K562 (cell line): ENCODE measurements around the gene C2CD2. TPM values are rescaled to one million over a fixed set of nuclear protein-coding genes. Genes with fewer than 3 reads are reported as not detected.

Experiments used
- ATAC-seq: fragments of 200-7000 bp; cut with Tn5 transposase; 3 replicates; pipeline ENCODE4 v1.9.1; 2020; ENCODE audit warnings: moderate library complexity
- BruUV-seq: library from RNA; stranded (reverse); fragments of 400-500 nt; replicated peaks from 2 replicates; lab custom pipeline; 2021; lab: Mats Ljungman, UMichigan
- CTCF ChIA-PET: fragments of 300-600 bp; formaldehyde crosslinking; extraction: SDS; loops from one replicate; lab custom pipeline; 2021; ENCODE audit warnings: low intra/inter-chr PET ratio; lab: Yijun Ruan, JAX
- POLR2A ChIA-PET: fragments of 300-600, 350-650 bp; sonication (Branson Sonifier 250); formaldehyde crosslinking; extraction: SDS; loops from one replicate; lab custom pipeline; 2021; ENCODE audit warnings: antibody characterized with exemption, inconsistent platforms; lab: Yijun Ruan, JAX
- DNase-seq, 4 experiments: peaks; one replicate each; pipeline versions ENCODE4 v3.0.0 to v3.0.0-alpha.2; 2011 to 2018; ENCODE audit warnings: low spot score in 3 of 4, mixed read lengths in 3 of 4; ENCODE audit errors: extremely low read depth in 1 of 4
- FAIRE-seq: peaks from 2 replicates; lab custom pipeline; 2011; peaks lifted over from hg19 to GRCh38; lab: Jason Lieb, UNC
- H2AFZ ChIP-seq: 2 replicates; pipeline ENCODE4 v1.6.0; 2011; ENCODE audit warnings: low read depth, low read length, control low read depth, inconsistent platforms
- H3K27ac ChIP-seq: fragments of 200-600 bp; 3 replicates; pipeline ENCODE4 v1.8.0; 2011; ENCODE audit warnings: low read depth, mild to moderate bottlenecking, control low read depth, inconsistent platforms, low read length, moderate library complexity, mixed read lengths; ENCODE audit errors: extremely low read depth
- H3K27me3 ChIP-seq, 2 experiments: fragments of 300-600 bp in 1 of 2; 2 replicates in 1 of 2; 3 replicates in 1 of 2; pipeline versions ENCODE4 v1.6.0 to v1.8.0; 2011; ENCODE audit warnings: inconsistent platforms in 2 of 2, low read length in 2 of 2, mild to moderate bottlenecking in 1 of 2, mixed read lengths in 1 of 2, moderate library complexity in 1 of 2; ENCODE audit not compliant: control insufficient read depth in 2 of 2, insufficient read depth in 2 of 2
- H3K36me3 ChIP-seq: fragments of 300-600 bp; 3 replicates; pipeline ENCODE4 v1.8.0; 2011; ENCODE audit warnings: mild to moderate bottlenecking, low read length, inconsistent platforms; ENCODE audit not compliant: control insufficient read depth, insufficient read depth
- H3K4me1 ChIP-seq, 2 experiments: fragments of 200-600 bp in 1 of 2; replicated peaks in 1 of 2; 2 replicates in 1 of 2; 3 replicates in 1 of 2; pipeline versions ENCODE4 v1.5.1 to v1.8.0; 2011; ENCODE audit warnings: inconsistent platforms in 2 of 2, low read length in 2 of 2, mild to moderate bottlenecking in 1 of 2, mixed read lengths in 1 of 2, moderate library complexity in 1 of 2; ENCODE audit not compliant: control insufficient read depth in 2 of 2, insufficient read depth in 2 of 2
- H3K4me2 ChIP-seq: 2 replicates; pipeline ENCODE4 v1.6.1; 2011; ENCODE audit warnings: low read length, control low read depth, inconsistent platforms, mixed read lengths; ENCODE audit not compliant: insufficient read depth
- H3K4me3 ChIP-seq: fragments of 200-600 bp; sonication (generic), shearing (Covaris generic); 2 replicates; pipeline ENCODE4 v1.5.1; 2016; ENCODE audit warnings: control low read depth, inconsistent platforms
- H3K79me2 ChIP-seq: fragments of 200-600 bp; 3 replicates; pipeline ENCODE4 v1.8.0; 2011; ENCODE audit warnings: low read length, inconsistent platforms; ENCODE audit not compliant: control insufficient read depth, insufficient read depth
- H3K9ac ChIP-seq, 2 experiments: 2 replicates each; pipeline versions ENCODE4 v1.6.0 to v1.6.1; 2011; ENCODE audit warnings: low read depth in 2 of 2, low read length in 2 of 2, control low read depth in 1 of 2, inconsistent platforms in 1 of 2, mild to moderate bottlenecking in 1 of 2, mixed read lengths in 1 of 2; ENCODE audit not compliant: insufficient read depth in 1 of 2
- H3K9me1 ChIP-seq: one replicate; pipeline ENCODE4 v1.6.0; 2011; ENCODE audit warnings: inconsistent platforms, mild to moderate bottlenecking, low read length, moderate library complexity; ENCODE audit not compliant: control insufficient read depth, insufficient read depth
- H3K9me3 ChIP-seq: replicated peaks from 2 replicates; pipeline ENCODE4 v1.5.1; 2011; ENCODE audit warnings: low read depth, low read length, inconsistent platforms; ENCODE audit not compliant: control insufficient read depth, insufficient read depth
- H4K20me1 ChIP-seq: replicated peaks from 2 replicates; pipeline ENCODE4 v1.6.1; 2011; ENCODE audit warnings: low read length, inconsistent platforms, mixed read lengths; ENCODE audit not compliant: control insufficient read depth, insufficient read depth
- ATF4 ChIP-seq: fragments of 450-650 bp; formaldehyde crosslinking; IDR thresholded peaks from 2 replicates; pipeline ENCODE4 v1.4.0; 2022; ENCODE audit warnings: mild to moderate bottlenecking, moderate library complexity
- LARP7 ChIP-seq: fragments of 450-650 bp; IDR thresholded peaks from 2 replicates; pipeline ENCODE4 v1.6.1; 2016
- PKNOX1 ChIP-seq: fragments of 450-650 bp; IDR thresholded peaks from 2 replicates; pipeline ENCODE4 v1.6.1; 2016
- RBFOX2 ChIP-seq: fragments of 200-400 bp; formaldehyde crosslinking; IDR thresholded peaks from 2 replicates; pipeline ENCODE4 v1.6.1; 2017; ENCODE audit warnings: low read depth, mild to moderate bottlenecking, low read length, moderate library complexity
- ZNF197 ChIP-seq: fragments of 200-800 bp; sonication (Bioruptor generic); IDR thresholded peaks from 2 replicates; pipeline ENCODE4 v1.6.1; 2016; ENCODE audit warnings: low read depth, missing genetic modification characterization, missing compliant biosample characterization
- WGBS: fragments of 100-300 bp; shearing (Covaris generic); methylation state at CpG from one replicate; pipeline ENCODE4 v1.1.6; 2016; ENCODE audit warnings: low coverage, mixed read lengths; ENCODE audit not compliant: insufficient coverage; ENCODE audit errors: missing lambda C conversion rate; 5-methylcytosine and 5-hydroxymethylcytosine counted together
- in situ Hi-C: fragments of 300-500 bp; cut with MboI; formaldehyde crosslinking; loops from 4 replicates; pipeline ENCODE4 v1.15.0; 2018; ENCODE audit warnings: inconsistent platforms, mixed read lengths
- intact Hi-C: fragments of 100-400 bp; cut with micrococcal nuclease; formaldehyde crosslinking; loops from 2 replicates; pipeline ENCODE4 v1.14.2; 2022
- polyA plus RNA-seq, 8 experiments: library from polyadenylated mRNA; depleted of rRNA in 4 of 8; stranded (reverse) in 5 of 8; unstranded in 3 of 8; fragments of >200 nt; fragmentation: Nextera tagmentation in 2 of 8; fragmentation: Illumina TruSeq in 1 of 8; extraction: Ambion mirVana in 2 of 8; extraction: Trizol in 1 of 8; gene quantifications; 2 replicates each; pipeline versions ENCODE4 v1.2.1 to v1.2.3, GENCODE V29; 2011 to 2014; ENCODE audit warnings: inconsistent platforms in 1 of 8, missing spikeins in 1 of 8
- total RNA-seq, 7 experiments: library from RNA; depleted of rRNA in 6 of 7; stranded (reverse); fragments of >200 nt in 6 of 7; fragmentation: Illumina TruSeq in 2 of 7; extraction: Trizol in 2 of 7; gene quantifications; 2 replicates each; pipeline versions ENCODE4 v1.2.1 to v1.2.3, GENCODE V29; 2011 to 2021; ENCODE audit warnings: low replicate concordance in 1 of 7

Gene C2CD2
- total and polyA plus RNA-seq, 9 of the 15 experiments (the other 6 are each of a cell fraction or from before 2014, with no cell fraction given): 1.3 to 21.6 (median 12.1) TPM

GRCh38 chr21:41950941-41951351, 2.9 kb downstream of the C2CD2 start:
- TF ChIP-seq PKNOX1: peak; percentile 15; the same call in 1 of the 2 replicates
- TF ChIP-seq ATF4: no peak
- TF ChIP-seq RBFOX2: peak; percentile 48; the same call in 1 of the 2 replicates
- TF ChIP-seq ZNF197: no peak
- TF ChIP-seq LARP7: no peak
- Histone ChIP-seq H3K36me3 (peaks cover 7% of the 10 kb centered on the region; the same call in 2 of the 3 replicates), H3K9ac (peak overlapping the region in 1 of 2 experiments; percentile 80; a peak in 2 of 4 replicates), H3K27ac (no peak overlapping the region), H3K4me1 (peaks cover 23 to 53% of the 10 kb centered on the region in 2 experiments), H3K4me2 (no peak overlapping the region), H3K9me3 (no peaks in the 10 kb centered on the region), H3K9me1 (no peaks in the 10 kb centered on the region), H4K20me1 (peaks cover 17% of the 10 kb centered on the region; the same call in 1 of the 2 replicates), H2AFZ (no peak overlapping the region), H3K4me3 (no peak overlapping the region), H3K79me2 (peaks cover 37% of the 10 kb centered on the region), H3K27me3 (0 out of 5 replicates have a peak, but pooled peaks cover 0 to 4% of the 10 kb centered on the region in 2 experiments)
- ATAC-seq: no peak
- BruUV-seq: no TSS peak
- no peak for DNase-seq
- CTCF ChIA-PET: no interaction called here
- no peak for FAIRE-seq
- intact Hi-C loops (no loop called here), in situ Hi-C loops (no loop called here)
- POLR2A ChIA-PET: no interaction called here
- 72% methylated on average over 13 of the region's 14 CpGs for WGBS
